Measurements from ENCODE around the gene NME7. TPM values are rescaled to one million over a fixed set of nuclear protein-coding genes. Genes with fewer than 3 reads are reported as not detected.

NME7 gene
- total RNA-seq (2021): 13.2 and 17.0 TPM in 2 replicates
- long read RNA-seq, full-length matches to known transcripts: 124 of 156 reads
- long read RNA-seq, partial matches to known transcripts: 12 of 156 reads
- long read RNA-seq, other reads (novel, unspliced or antisense): 20 of 156 reads

GRCh38 chr1:169367686-169368405 is at the start of gene NME7, which contains the start of gene BLZF1:
Gene NME7, minus strand, starts transcription at chr1:169367797. Its CDS starts 87 bp downstream, at chr1:169367710.
Gene BLZF1, plus strand, starts transcription at chr1:169368195. Its CDS starts 1,328 bp downstream, at chr1:169369523.
- Histone ChIP-seq H2BK120ac (ENCODE audit: low read depth, low read length, poor library complexity, severe bottlenecking) (no peak within 1 kb of the TSS), H3K79me1 (ENCODE audit: insufficient read depth, low read depth, low read length, poor library complexity, severe bottlenecking) (no peaks in the 10 kb centered on the region), H3K23me2 (ENCODE audit: insufficient read length, low read depth, low read length, poor library complexity, severe bottlenecking) (no peaks in the 10 kb centered on the region), H4K91ac (ENCODE audit: insufficient read length, low read depth, low read length) (no peak within 1 kb of the TSS), H2AFZ (ENCODE audit: low read length) (peak within 1 kb of the TSS; percentile 79), H3K18ac (ENCODE audit: insufficient read length, low read depth, low read length) (no peak within 1 kb of the TSS), H2BK15ac (ENCODE audit: low read depth, low read length) (no peak within 1 kb of the TSS), H3K27me3 (ENCODE audit: insufficient read depth, low read length) (no peaks in the 10 kb centered on the region), H3K23ac (ENCODE audit: insufficient read length, low read depth, low read length) (no peak within 1 kb of the TSS), H4K8ac (replicated peaks; ENCODE audit: insufficient read length, low read depth, low read length) (no peak within 1 kb of the TSS), H3K14ac (ENCODE audit: insufficient read depth, low read length) (no peak within 1 kb of the TSS), H3K79me2 (ENCODE audit: insufficient read depth, low read length) (no peaks in the 10 kb centered on the region), H4K5ac (ENCODE audit: insufficient read length, low read depth, low read length) (no peak within 1 kb of the TSS), H3K9ac (ENCODE audit: extremely low read depth, insufficient read length, low read length) (peak within 1 kb of the TSS; percentile 46), H3K4ac (ENCODE audit: low read depth, low read length) (no peak within 1 kb of the TSS), H3K4me2 (ENCODE audit: insufficient read depth, insufficient read length, low read length) (peak within 1 kb of the TSS; percentile 70), H2BK5ac (ENCODE audit: insufficient read length, low read length) (no peak within 1 kb of the TSS), H3K27ac (ENCODE audit: insufficient read length, low read depth, low read length) (no peak within 1 kb of the TSS), H2AK5ac (ENCODE audit: insufficient read length, low read length) (no peak within 1 kb of the TSS), H3K9me3 (ENCODE audit: control insufficient read depth, low read depth, low read length) (no peaks in the 10 kb centered on the region), H2BK12ac (ENCODE audit: insufficient read length, low read depth, low read length) (no peak within 1 kb of the TSS), H2BK20ac (ENCODE audit: low read depth, low read length, poor library complexity, severe bottlenecking) (no peak within 1 kb of the TSS), H4K20me1 (ENCODE audit: control insufficient read depth, insufficient read depth, insufficient read length) (no peaks in the 10 kb centered on the region), H3K56ac (ENCODE audit: insufficient read length, low read depth, low read length) (no peak within 1 kb of the TSS), H3K4me1 (ENCODE audit: insufficient read depth, low read length) (no peaks in the 10 kb centered on the region), H3T11ph (ENCODE audit: low read length) (no peak within 1 kb of the TSS)
- H3K9me3 Mint-ChIP-seq: peaks cover 0 to 4% of the 10 kb centered on the region in 2 experiments; a peak in 2 of 5 replicates
- no CpG with 5 or more reads among the region's 37 CpGs for WGBS (ENCODE audit: extremely low coverage, insufficient read length, low lambda C conversion rate)
- no peak within 1 kb of the TSS for H3K4me3 Mint-ChIP-seq
- peaks cover 2 to 3% of the 10 kb centered on the region in 2 experiments; a peak in 1 of 4 replicates for H3K4me1 Mint-ChIP-seq
- TF ChIP-seq CTCF (conservative IDR thresholded peaks at IDR 0.05): no peak
- H3K27me3 Mint-ChIP-seq (ENCODE audit: low read depth): no peaks in the 10 kb centered on the region
- no peak within 1 kb of the TSS for H3K27ac Mint-ChIP-seq
- peak; percentile 97 for DNase-seq
- peaks cover 0 to 6% (median 0%) of the 10 kb centered on the region in 3 experiments; a peak in 5 of 7 replicates for H3K36me3 Mint-ChIP-seq (ENCODE audit: insufficient read depth in 1 of 3, low read depth in 3 of 3)

Measured in H9 (cell line).